OCI-LY1 (cell line): Measurements from ENCODE around the gene GAD2.

Experiments used
- CTCF ChIP-seq: fragments of 200-600 bp; sonication (generic), shearing (Covaris generic); IDR thresholded peaks from 2 replicates; pipeline ENCODE4 v1.5.1; 2017; ENCODE audit warnings: mild to moderate bottlenecking, antibody characterized with exemption, low read length, moderate library complexity, mixed read lengths
- EZH2 ChIP-seq: fragments of 200-600 bp; sonication (generic), shearing (Covaris generic); IDR thresholded peaks from 2 replicates; pipeline ENCODE4 v1.8.0; 2017; ENCODE audit warnings: borderline replicate concordance, mixed run types, mild to moderate bottlenecking, antibody characterized with exemption, low read length, moderate library complexity, mixed read lengths

- TF ChIP-seq CTCF: no peak
- TF ChIP-seq EZH2: no peak
Observed at GRCh38 chr10:26198119-26198518, 18.5 kb upstream of the GAD2 start.
